Nephron progenitor cell (in vitro differentiated cells): ENCODE measurements around the gene CENPC.

Experiments
- DNase-seq: peaks from one replicate; pipeline ENCODE4 v3.0.0; 2021
- H3K27ac Mint-ChIP-seq: 2 replicates; pipeline ENCODE4 v1.8.0; 2021; ENCODE audit warnings: mild to moderate bottlenecking, moderate library complexity, mixed read lengths
- H3K27me3 Mint-ChIP-seq: 2 replicates; pipeline ENCODE4 v1.8.0; 2021; ENCODE audit warnings: mild to moderate bottlenecking, low read depth, mixed read lengths; ENCODE audit not compliant: poor library complexity
- H3K36me3 Mint-ChIP-seq: 2 replicates; pipeline ENCODE4 v1.8.0; 2021; ENCODE audit warnings: low read depth, mixed read lengths
- H3K4me1 Mint-ChIP-seq: 2 replicates; pipeline ENCODE4 v1.8.0; 2021; ENCODE audit warnings: mixed read lengths
- H3K4me3 Mint-ChIP-seq: 2 replicates; pipeline ENCODE4 v1.8.0; 2021; ENCODE audit warnings: mild to moderate bottlenecking, moderate library complexity, mixed read lengths
- H3K9me3 Mint-ChIP-seq: 2 replicates; pipeline ENCODE4 v1.8.0; 2021; ENCODE audit warnings: mild to moderate bottlenecking, moderate library complexity, mixed read lengths
- TF ChIP-seq, protein P1 (sequence below): fragments of 200-600 bp; sonication (generic); IDR thresholded peaks from 2 replicates; pipeline ENCODE4 v1.5.0; 2021; ENCODE audit warnings: antibody characterized with exemption

CENPC gene

DNA sequence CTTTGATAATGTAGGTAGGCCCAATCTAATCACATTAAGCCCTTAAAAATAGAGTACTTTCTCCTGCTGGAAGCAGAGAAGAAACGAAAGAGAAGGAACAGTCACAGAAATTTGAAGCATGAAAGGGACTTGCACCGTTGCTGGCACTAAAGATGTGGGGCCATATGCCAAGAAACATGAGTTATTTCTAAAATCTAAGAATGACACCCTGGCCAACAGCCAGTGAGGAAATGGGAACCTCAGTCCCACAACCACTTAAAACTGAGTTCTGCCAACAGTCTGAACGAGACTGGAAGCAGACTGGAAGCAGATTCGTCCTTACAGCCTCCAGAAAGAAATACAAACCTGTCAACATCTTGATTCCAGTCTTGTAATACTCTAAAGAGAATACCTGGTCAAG, 70.1 kb downstream of the CENPC start:
- Mint-ChIP-seq H3K4me1 (peaks cover 16% of the 10 kb centered on the region), H3K27me3 (no peaks in the 10 kb centered on the region), H3K9me3 (peaks cover 37% of the 10 kb centered on the region), H3K4me3 (no peak overlapping the region), H3K27ac (no peak overlapping the region), H3K36me3 (peaks cover 85% of the 10 kb centered on the region)
- no peak for DNase-seq
- TF ChIP-seq, protein P1, sequence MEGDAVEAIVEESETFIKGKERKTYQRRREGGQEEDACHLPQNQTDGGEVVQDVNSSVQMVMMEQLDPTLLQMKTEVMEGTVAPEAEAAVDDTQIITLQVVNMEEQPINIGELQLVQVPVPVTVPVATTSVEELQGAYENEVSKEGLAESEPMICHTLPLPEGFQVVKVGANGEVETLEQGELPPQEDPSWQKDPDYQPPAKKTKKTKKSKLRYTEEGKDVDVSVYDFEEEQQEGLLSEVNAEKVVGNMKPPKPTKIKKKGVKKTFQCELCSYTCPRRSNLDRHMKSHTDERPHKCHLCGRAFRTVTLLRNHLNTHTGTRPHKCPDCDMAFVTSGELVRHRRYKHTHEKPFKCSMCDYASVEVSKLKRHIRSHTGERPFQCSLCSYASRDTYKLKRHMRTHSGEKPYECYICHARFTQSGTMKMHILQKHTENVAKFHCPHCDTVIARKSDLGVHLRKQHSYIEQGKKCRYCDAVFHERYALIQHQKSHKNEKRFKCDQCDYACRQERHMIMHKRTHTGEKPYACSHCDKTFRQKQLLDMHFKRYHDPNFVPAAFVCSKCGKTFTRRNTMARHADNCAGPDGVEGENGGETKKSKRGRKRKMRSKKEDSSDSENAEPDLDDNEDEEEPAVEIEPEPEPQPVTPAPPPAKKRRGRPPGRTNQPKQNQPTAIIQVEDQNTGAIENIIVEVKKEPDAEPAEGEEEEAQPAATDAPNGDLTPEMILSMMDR = no peak

DNA sequence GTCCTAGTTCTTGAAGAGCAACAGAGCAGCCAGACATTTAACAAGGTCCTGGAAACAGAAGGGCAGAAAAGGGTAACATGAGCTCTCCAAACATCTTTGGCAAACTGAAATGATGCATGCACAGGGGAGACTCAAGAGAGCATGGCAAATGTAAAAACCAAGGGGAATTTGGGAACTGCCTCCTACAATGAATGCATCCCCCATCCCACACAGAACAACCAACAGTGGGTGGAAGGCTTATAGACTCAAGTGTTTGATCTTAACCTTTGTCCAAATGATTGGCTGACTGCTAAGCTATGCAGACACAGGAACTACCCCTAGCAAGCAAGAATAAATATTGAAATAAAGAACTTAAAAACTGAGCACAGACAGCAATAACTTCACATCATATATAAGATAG, 74.4 kb downstream of the CENPC start:
- H3K27ac Mint-ChIP-seq = peak overlapping the region; percentile 69
- peaks cover 9% of the 10 kb centered on the region for H3K4me1 Mint-ChIP-seq

DNA sequence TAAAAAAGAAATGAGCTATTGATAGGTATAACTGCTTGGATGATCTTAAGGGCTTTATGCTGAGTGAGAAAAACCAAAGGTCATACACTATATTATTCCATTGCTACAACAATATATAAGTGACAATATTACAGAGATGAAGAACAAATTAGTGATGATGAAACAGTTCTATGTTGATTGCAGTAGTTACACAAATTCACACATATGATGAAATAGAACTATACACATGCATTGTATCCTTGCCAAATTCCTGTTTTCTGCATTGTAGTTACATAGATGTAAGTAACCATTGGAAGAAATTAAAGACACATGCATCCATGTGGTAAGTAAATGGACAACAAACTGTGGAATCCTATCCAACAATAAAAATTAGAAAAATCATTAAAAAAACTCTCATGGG, 76.5 kb downstream of the CENPC start:
- Mint-ChIP-seq H3K4me3 (no peak overlapping the region), H3K36me3 (peaks cover 40% of the 10 kb centered on the region), H3K9me3 (no peaks in the 10 kb centered on the region)

More for the DNA sequence above, 74.4 kb downstream of the CENPC start:
- DNase-seq = no peak
- no peak overlapping the region for H3K4me3 Mint-ChIP-seq
- H3K36me3 Mint-ChIP-seq = peaks cover 55% of the 10 kb centered on the region
- H3K27me3 Mint-ChIP-seq = no peaks in the 10 kb centered on the region
- H3K9me3 Mint-ChIP-seq = no peaks in the 10 kb centered on the region
- TF ChIP-seq, protein P1 = no peak

DNA sequence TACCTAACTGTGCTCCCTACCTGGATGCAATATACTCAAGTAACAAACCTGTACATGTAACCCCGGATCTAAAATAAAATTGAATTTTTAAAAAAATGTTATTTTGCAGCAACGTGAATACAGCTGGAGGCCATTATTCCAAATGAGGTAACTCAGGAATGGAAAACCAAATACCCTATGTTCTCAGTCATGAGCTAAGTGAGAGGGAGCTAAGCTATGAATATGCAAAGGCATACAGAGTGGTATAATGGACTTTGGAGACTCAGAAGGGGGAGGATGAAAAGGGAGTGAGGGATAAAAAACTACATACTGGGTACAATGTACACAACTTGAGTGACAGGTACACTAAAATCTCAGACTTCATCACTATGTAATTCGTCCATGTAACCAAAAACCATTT, 78.6 kb downstream of the CENPC start:
- TF ChIP-seq, protein P1 = no peak
- peaks cover 26% of the 10 kb centered on the region for H3K36me3 Mint-ChIP-seq
- H3K27me3 Mint-ChIP-seq = no peaks in the 10 kb centered on the region
- H3K4me1 Mint-ChIP-seq = peaks cover 9% of the 10 kb centered on the region
- no peak for DNase-seq
- H3K9me3 Mint-ChIP-seq = no peaks in the 10 kb centered on the region
- no peak overlapping the region for H3K27ac Mint-ChIP-seq
- no peak overlapping the region for H3K4me3 Mint-ChIP-seq

More for the DNA sequence above, 76.5 kb downstream of the CENPC start:
- TF ChIP-seq, protein P1 = no peak
- Mint-ChIP-seq H3K4me1 (peaks cover 9% of the 10 kb centered on the region), H3K27me3 (no peaks in the 10 kb centered on the region), H3K27ac (no peak overlapping the region)
- DNase-seq = no peak

DNA sequence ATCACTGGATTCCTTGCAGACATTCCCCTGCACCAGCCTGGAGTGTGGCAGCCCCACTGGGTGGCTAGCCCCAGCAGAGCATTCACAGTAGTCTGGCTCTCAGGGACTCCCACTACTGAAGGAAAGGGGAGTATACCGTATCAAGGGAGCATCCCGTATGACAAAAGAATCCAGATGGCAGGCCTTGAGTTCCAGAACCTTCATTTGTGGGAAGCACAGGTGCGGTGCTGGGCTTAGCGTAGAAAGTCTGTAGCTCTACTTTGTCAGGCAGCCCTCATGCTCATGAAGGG, 79.6 kb downstream of the CENPC start:
- H3K4me3 Mint-ChIP-seq = no peak overlapping the region
- TF ChIP-seq, protein P1 = no peak
- H3K4me1 Mint-ChIP-seq = peaks cover 4% of the 10 kb centered on the region
- DNase-seq = no peak
- H3K9me3 Mint-ChIP-seq = no peaks in the 10 kb centered on the region
- H3K27ac Mint-ChIP-seq = no peak overlapping the region
- peaks cover 16% of the 10 kb centered on the region for H3K36me3 Mint-ChIP-seq
- H3K27me3 Mint-ChIP-seq = no peaks in the 10 kb centered on the region

DNA sequence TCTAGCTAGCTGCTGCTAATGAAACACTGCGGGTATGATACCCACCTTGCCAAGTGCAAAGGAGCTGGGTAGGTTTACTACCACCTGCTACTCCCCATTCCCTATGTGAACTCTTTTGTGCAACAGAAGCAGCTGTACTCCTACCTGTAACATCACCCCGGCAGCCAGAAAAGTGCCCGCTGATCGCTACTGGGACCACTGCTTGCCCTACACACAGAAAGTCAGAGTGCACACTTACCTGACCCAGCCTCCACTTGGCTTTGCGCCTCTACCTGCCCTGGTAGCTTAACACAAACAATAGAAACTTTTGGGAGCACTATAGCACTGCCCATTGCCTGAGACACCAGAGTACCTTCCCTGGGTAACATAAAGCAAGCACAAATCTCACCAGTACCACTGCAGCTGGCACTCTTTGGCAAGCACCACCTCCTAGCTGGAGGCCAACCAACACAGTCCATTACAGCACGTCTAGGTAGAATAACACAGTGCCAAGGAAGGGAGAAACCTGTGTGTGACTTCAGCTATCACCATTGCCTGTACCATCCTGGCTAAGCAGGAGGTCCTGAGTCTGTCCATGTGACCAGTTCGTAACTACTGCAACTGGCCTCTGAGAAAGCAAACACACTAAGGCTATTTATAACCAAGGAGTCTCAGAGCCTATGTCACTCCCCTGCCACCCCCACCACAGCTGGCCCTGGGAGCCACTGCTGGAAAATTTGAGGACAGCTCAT, 80.1 kb downstream of the CENPC start:
- Mint-ChIP-seq H3K36me3 (peaks cover 18% of the 10 kb centered on the region), H3K27me3 (no peaks in the 10 kb centered on the region), H3K9me3 (no peaks in the 10 kb centered on the region), H3K4me3 (no peak overlapping the region), H3K4me1 (no peaks in the 10 kb centered on the region), H3K27ac (no peak overlapping the region)
- DNase-seq = no peak
- TF ChIP-seq, protein P1 = no peak
